Upper lobe of left lung (tissue), 6 donors: ENCODE results near the gene CCL28. TPM values are rescaled to one million over a fixed set of nuclear protein-coding genes. Genes with fewer than 3 reads are reported as not detected.
"Not testable (repeated sequence)": the region's sequence is repeated elsewhere in the genome, so short reads cannot be mapped to it uniquely, and the experiment has no call there.

ENCODE experiments used
- ATAC-seq, 2 donors: fragments of 200-7000 bp; cut with Tn5 transposase; one replicate each; pipeline ENCODE4 v1.9.1; 2022; ENCODE audit warnings: mild to moderate bottlenecking in 2 of 2, moderate library complexity in 2 of 2; ENCODE audit not compliant: low FRiP score in 2 of 2
- DNase-seq, 2 donors: peaks; one replicate each; pipeline ENCODE4 v3.0.0-alpha.2; 2019 to 2020
- H3K27ac ChIP-seq, 4 donors: fragments of 200-600 bp; sonication (generic); one replicate each; pipeline ENCODE4 v1.5.1; 2016 to 2019
- H3K27me3 ChIP-seq, 4 donors: fragments of 200-600 bp; sonication (generic); one replicate each; pipeline ENCODE4 v1.5.1; 2017 to 2019
- H3K36me3 ChIP-seq, 4 donors: fragments of 200-600 bp; sonication (generic); one replicate each; pipeline ENCODE4 v1.5.1; 2016 to 2019
- H3K4me1 ChIP-seq, 4 donors: fragments of 200-600 bp; sonication (generic); one replicate each; pipeline ENCODE4 v1.5.1; 2018 to 2019
- H3K4me3 ChIP-seq, 4 donors: fragments of 200-600 bp; sonication (generic); one replicate each; pipeline ENCODE4 v1.5.1; 2017 to 2019; ENCODE audit warnings: mild to moderate bottlenecking in 2 of 4, moderate library complexity in 1 of 4
- H3K9me3 ChIP-seq, 4 donors: fragments of 200-600 bp; sonication (generic); one replicate each; pipeline ENCODE4 v1.5.1; 2018 to 2019
- CTCF ChIP-seq, 6 experiments: fragments of 450-650 bp in 4 of 6; fragments of 200-600 bp in 2 of 6; sonication (generic) in 2 of 6; IDR thresholded peaks; one replicate each; pipeline ENCODE4 v1.5.1; 2016 to 2019; ENCODE audit warnings: antibody characterized with exemption in 6 of 6
- EP300 ChIP-seq, 4 donors: sonication (generic); formaldehyde crosslinking; IDR thresholded peaks; one replicate each; pipeline ENCODE4 v1.5.1; 2017; ENCODE audit warnings: antibody characterized with exemption in 4 of 4, control low read depth in 2 of 4
- POLR2A ChIP-seq, 4 donors: fragments of 450-650 bp; IDR thresholded peaks; one replicate each; pipeline ENCODE4 v1.5.1; 2016 to 2017; ENCODE audit warnings: antibody characterized with exemption in 4 of 4, mild to moderate bottlenecking in 2 of 4
- POLR2AphosphoS5 ChIP-seq, 2 donors: sonication (generic); formaldehyde crosslinking; IDR thresholded peaks; one replicate each; pipeline ENCODE4 v1.5.1; 2017; ENCODE audit warnings: antibody characterized with exemption in 2 of 2
- WGBS, 2 donors: methylation state at CpG; one replicate each; pipeline ENCODE4 v1.1.5; 2017 to 2018; 5-methylcytosine and 5-hydroxymethylcytosine counted together
- total RNA-seq, 6 donors: library from RNA; depleted of rRNA in 4 of 6; stranded (reverse); fragments of >200 nt in 4 of 6; gene quantifications; one replicate each; pipeline versions ENCODE4 v1.1.0 to v1.2.1, GENCODE V29; 2016 to 2021
- donor health status: DM: no; HTN: no; CAD: no; lungs with moderate emphysema.
- donor health status: DM: no; HTN: yes; CAD: no; lungs with severe emphysema.

The CCL28 gene
- total RNA-seq, 6 donors from 2014 or later, result 1.1 to 9.4 (median 6.0) TPM

DNA sequence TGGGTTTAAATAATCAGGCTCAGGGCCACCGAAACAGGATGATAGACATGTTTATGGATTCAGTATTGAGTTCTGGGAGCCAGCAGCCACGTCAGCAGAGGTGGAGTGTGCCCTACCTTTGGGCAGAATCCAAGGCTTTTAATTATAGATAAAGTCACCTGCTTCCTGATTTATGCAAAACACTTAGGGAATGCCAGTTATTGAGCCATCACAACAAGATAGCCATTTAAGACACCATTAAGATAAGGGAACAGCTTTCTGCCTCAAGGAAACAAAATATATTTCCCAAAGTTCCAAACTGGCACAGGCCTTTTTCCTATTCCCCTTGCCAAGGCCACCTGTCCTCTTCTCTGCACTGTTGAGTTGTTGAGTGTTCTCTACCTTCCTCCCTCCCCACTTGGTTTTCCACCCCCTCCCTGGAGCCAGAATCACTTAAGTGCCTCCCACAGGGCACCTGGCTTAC, 2.4 kb downstream of the CCL28 start:
- Histone ChIP-seq H3K36me3 (no peaks in the 10 kb centered on the region), H3K4me1 (peaks cover 0 to 14% (median 0%) of the 10 kb centered on the region in 4 donors), H3K9me3 (no peaks in the 10 kb centered on the region), H3K4me3 (no peak overlapping the region), H3K27ac (peak overlapping the region; percentile 4 to 78 (median 23)), H3K27me3 (no peaks in the 10 kb centered on the region)
- WGBS, 2 donors, result 42 to 53% methylated on average over 2 of the region's 2 CpGs
- DNase-seq (peak in 1 of 2 donors; percentile 44), ATAC-seq (peak; percentile 57 to 73)
- TF ChIP-seq POLR2AphosphoS5 (IDR thresholded peaks at IDR 0.05), result no peak
- TF ChIP-seq POLR2A (IDR thresholded peaks at IDR 0.05), result peak in 1 of 4 donors; percentile 13
- TF ChIP-seq EP300 (IDR thresholded peaks at IDR 0.05), result no peak
- TF ChIP-seq CTCF (IDR thresholded peaks at IDR 0.05), result no peak

DNA sequence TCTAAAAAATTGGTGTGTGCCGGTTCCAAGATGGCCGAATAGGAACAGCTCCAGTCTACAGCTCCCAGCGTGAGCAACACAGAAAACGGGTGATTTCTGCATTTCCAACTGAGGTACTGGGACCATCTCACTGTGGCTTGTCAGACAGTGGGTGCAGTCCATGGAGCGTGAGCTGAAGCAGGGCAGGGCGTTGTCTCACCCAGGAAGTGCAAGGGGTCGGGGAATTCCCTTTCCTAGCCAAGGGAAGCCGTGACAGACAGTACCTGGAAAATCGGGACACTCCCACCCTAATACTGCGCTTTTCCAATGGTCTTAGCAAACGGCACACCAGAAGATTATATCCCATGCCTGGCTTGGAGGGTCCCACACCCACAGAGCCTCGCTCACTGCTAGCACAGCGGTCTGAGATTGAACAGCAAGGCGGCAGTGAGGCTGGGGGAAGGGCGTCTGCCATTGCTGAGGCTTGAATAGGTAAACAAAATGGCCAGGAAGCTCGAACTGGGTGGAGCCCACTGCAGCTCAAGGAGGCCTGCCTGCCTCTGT, 9.6 kb downstream of the CCL28 start:
- not testable (repeated sequence) for H3K9me3 ChIP-seq, H3K27ac ChIP-seq, H3K4me1 ChIP-seq, H3K36me3 ChIP-seq, H3K27me3 ChIP-seq, DNase-seq, H3K4me3 ChIP-seq, ATAC-seq
- 85 to 91% methylated on average over 16 of the region's 16 CpGs for WGBS, 2 donors

- ATAC-seq (no peak), DNase-seq (no peak)
- H3K9me3 ChIP-seq, result no peaks in the 10 kb centered on the region
- peaks cover 0 to 7% (median under 1%) of the 10 kb centered on the region in 4 donors for H3K4me1 ChIP-seq
- no peaks in the 10 kb centered on the region for H3K36me3 ChIP-seq
- H3K27ac ChIP-seq, result no peak overlapping the region
- 53 to 72% methylated on average over 1 of the region's 1 CpG for WGBS, 2 donors
- H3K27me3 ChIP-seq, result no peaks in the 10 kb centered on the region
- H3K4me3 ChIP-seq, result no peak overlapping the region
- TF ChIP-seq EP300 (IDR thresholded peaks at IDR 0.05) (no peak), POLR2AphosphoS5 (IDR thresholded peaks at IDR 0.05) (no peak), CTCF (IDR thresholded peaks at IDR 0.05) (no peak), POLR2A (IDR thresholded peaks at IDR 0.05) (no peak)
Measured at GRCh38 chr5:43401827-43402226, 10.4 kb downstream of the CCL28 start.

GRCh38 chr5:43400082-43400481, 12.1 kb downstream of the CCL28 start:
- H3K4me1 ChIP-seq, result peaks cover 0 to 9% (median 3%) of the 10 kb centered on the region in 4 donors
- 89 to 94% methylated on average over 3 of the region's 3 CpGs for WGBS, 2 donors

GRCh38 chr5:43396762-43397304, 15.4 kb downstream of the CCL28 start:
- DNase-seq, result peak; percentile 66 to 92
- no peaks in the 10 kb centered on the region for H3K9me3 ChIP-seq
- H3K27me3 ChIP-seq, result no peaks in the 10 kb centered on the region
- no peaks in the 10 kb centered on the region for H3K36me3 ChIP-seq
- peak overlapping the region; percentile 6 to 61 (median 53) for H3K4me3 ChIP-seq
- H3K4me1 ChIP-seq, result peaks cover 0 to 9% (median 3%) of the 10 kb centered on the region in 4 donors
- peak overlapping the region; percentile 64 to 85 (median 78) for H3K27ac ChIP-seq
- peak; percentile 90 to 93 for ATAC-seq
- WGBS, 2 donors, result 4 to 9% methylated on average over 36 to 51 of the region's 53 CpGs
- TF ChIP-seq EP300 (IDR thresholded peaks at IDR 0.05) (no peak), POLR2AphosphoS5 (IDR thresholded peaks at IDR 0.05) (peak in 1 of 2 donors; percentile 54), CTCF (IDR thresholded peaks at IDR 0.05) (no peak), POLR2A (IDR thresholded peaks at IDR 0.05) (peak in 2 of 4 donors; percentile 19 to 59)

More at GRCh38 chr5:43400082-43400481, 12.1 kb downstream of the CCL28 start:
- Histone ChIP-seq H3K36me3 (no peaks in the 10 kb centered on the region), H3K4me3 (no peak overlapping the region), H3K27me3 (no peaks in the 10 kb centered on the region), H3K9me3 (no peaks in the 10 kb centered on the region), H3K27ac (no peak overlapping the region)
- TF ChIP-seq POLR2A (IDR thresholded peaks at IDR 0.05) (no peak), EP300 (IDR thresholded peaks at IDR 0.05) (no peak), CTCF (IDR thresholded peaks at IDR 0.05) (no peak), POLR2AphosphoS5 (IDR thresholded peaks at IDR 0.05) (no peak)
- no peak for ATAC-seq
- no peak for DNase-seq
